GM12874 (cell line): ENCODE measurements around the gene VPS13A.

ENCODE experiments used
- TF ChIP-seq, protein P1 (sequence below): IDR thresholded peaks from 2 replicates; pipeline ENCODE4 v1.5.1; 2011; ENCODE audit warnings: low read depth, mild to moderate bottlenecking, control low read depth, low read length, moderate library complexity; ENCODE audit not compliant: insufficient read depth

VPS13A gene

DNA sequence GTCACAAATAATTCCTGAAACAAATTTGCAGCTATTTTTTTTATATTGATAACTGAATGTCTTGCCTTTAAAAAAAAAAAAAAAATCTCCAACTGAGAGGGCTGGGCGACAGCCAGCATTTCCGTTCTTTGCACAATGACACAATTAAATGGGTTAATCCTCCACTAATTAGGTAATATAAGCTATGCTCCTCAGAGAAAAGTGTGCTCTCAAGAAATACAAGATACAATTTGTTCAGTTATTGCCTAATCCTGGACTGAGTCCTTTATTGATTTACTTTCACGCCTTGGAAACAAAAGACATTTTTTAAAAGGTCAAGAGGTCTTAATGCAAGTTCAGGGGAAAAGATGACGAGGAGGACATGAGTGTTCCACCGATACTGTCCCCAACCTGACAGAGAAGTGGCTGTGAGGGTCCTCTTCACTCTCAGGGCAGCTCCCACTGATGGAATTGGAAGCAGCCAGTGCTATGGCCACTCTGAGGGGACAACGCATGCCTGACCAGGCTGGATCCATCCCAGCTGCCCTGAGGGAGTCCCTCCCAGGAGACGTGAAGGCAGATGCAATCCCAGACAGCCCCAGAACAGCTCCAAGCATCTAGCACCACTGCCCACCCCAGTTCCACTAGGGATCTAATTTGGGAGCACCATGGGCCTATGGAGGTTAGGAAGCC, 250.1 kb downstream of the VPS13A start:
- TF ChIP-seq, protein P1, sequence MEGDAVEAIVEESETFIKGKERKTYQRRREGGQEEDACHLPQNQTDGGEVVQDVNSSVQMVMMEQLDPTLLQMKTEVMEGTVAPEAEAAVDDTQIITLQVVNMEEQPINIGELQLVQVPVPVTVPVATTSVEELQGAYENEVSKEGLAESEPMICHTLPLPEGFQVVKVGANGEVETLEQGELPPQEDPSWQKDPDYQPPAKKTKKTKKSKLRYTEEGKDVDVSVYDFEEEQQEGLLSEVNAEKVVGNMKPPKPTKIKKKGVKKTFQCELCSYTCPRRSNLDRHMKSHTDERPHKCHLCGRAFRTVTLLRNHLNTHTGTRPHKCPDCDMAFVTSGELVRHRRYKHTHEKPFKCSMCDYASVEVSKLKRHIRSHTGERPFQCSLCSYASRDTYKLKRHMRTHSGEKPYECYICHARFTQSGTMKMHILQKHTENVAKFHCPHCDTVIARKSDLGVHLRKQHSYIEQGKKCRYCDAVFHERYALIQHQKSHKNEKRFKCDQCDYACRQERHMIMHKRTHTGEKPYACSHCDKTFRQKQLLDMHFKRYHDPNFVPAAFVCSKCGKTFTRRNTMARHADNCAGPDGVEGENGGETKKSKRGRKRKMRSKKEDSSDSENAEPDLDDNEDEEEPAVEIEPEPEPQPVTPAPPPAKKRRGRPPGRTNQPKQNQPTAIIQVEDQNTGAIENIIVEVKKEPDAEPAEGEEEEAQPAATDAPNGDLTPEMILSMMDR, result no peak

DNA sequence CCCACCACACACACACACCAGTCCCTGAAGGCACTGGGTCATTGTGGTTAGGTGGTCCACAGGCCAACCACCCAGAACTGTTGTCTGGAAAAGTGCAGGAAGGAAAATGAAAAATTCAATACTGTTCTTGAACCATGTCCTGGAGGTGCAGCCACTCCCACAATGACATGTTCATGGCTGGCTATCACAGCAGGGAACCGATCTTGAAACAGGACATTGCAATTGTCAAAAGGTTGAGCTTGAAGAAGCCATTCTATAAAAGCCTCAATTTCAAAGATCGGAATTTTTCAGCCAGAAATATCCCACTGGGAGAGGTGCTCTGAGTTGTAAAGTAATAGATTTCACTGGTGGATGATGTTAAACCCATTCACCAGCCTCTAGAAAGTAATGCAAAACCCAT, 252.6 kb downstream of the VPS13A start:
- TF ChIP-seq, protein P1, result no peak

DNA sequence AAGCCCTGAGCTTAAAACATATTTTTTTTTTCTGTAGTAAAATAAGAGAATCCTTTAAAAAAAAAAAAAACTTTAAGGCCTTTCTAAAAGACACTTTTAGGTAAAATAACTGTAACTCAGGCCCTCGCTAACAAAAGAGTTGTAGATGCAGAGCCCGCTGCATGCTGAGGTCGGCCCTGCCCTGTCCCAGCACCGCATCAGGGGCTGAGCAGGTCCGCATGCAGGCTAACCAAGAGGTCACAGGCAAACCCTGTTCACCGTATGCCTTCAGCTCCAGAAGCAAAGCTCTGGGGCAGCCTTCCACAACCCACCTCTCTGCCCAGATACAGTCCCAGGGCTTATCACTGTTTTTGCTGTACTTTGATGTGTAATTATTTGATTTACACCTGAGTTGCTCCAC, 254.7 kb downstream of the VPS13A start:
- TF ChIP-seq, protein P1, result no peak

DNA sequence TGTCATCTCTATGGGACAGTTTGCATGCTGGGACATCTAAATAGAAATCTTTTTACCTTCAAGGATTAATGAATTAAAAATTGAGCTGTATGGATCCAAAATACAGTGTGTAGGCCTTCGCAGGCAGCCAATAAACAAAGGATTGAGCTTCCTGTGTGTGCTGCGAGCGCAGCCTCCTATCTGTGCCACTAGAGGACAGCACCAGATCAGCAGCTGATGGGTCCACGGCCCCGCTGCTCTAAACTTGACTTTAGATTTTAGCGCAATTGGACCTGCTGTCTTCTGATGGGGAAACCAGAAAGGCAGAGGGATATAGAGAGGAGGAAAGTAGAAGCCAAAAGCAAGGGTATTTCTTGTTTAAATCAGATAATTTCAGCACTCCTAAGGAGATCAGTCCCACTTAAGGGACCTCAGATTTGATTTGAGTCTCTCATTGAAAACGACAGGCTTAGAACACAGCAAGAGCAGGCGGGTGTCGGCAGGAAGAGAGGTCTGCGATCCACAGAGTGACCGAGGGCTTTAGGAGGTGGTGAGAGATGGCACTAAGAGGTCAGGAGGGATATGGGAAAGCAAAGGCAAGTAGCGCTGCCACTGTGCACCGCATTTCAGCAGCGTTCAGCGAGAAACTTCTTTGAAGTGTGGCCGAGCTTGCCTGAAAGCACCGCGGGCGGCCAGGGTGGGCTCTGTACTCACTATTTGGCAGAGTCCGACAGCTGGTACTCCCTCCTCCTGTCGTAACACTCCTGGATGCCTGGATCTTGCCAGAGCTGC, 256.5 kb downstream of the VPS13A start:
- TF ChIP-seq, protein P1, result peak; percentile 93

DNA sequence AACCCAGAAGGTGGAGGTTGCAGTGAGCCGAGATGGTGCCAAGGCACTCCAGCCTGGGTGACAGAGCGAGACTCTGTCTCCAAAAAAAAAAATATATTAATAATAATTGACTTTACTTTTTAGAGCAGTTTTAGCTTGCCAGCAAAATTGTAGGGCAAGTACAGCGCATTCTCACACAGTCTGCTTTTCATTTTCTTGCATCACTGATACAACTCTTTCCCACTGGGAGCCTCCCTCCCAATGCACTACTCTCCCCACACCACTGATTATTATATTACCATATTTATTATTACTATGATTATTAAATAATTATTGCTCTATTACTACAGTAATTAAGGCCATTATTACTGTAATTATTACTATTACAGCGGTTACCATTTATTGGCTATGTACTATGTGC, 257.9 kb downstream of the VPS13A start:
- TF ChIP-seq, protein P1, result no peak

DNA sequence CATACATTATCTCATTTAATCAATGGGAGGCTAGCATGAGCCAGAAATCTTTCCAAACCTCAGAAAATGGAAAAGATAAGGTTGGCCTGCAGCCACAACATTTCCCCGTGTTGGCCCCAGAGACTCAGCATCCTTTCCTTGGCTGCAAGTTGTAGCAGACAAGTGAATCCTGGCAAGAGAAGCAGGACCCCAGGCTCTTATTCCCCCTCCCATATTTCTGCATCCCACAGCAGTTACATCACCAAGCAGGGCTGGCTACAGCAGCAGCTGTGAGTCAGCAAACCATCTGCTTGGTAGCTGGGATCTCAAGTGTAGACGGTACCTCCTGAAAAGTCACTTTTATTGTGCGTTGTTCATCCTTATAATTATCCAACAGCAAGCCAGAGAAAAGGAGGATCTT, 258.4 kb downstream of the VPS13A start:
- TF ChIP-seq, protein P1, result no peak

DNA sequence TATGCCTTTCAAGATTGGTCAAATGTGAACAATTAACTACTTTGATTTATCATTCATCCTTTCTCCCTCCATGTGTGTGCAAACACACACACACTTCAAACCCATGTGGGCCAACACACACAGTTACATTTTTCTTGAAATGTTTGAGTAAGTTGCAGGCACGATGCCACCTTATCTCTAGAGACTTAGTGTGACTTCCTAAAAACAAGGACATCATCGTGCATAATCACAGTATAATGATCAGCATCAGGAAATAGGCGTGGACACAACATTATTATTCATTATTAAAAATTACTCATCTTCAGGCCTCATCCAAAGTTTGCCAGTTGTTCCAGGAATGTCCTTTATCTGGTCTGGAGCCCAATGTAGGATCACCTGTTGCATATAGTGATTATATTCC, 261.3 kb downstream of the VPS13A start:
- TF ChIP-seq, protein P1, result no peak
